A673 (cell line): Measurements from ENCODE around the gene ATG7. TPM values are rescaled to one million over a fixed set of nuclear protein-coding genes. Genes with fewer than 3 reads are reported as not detected.

Source experiments
- BruUV-seq: library from RNA; stranded (reverse); fragments of 400-500 nt; replicated peaks from 2 replicates; lab custom pipeline; 2021; lab: Mats Ljungman, UMichigan
- CTCF ChIA-PET: fragments of 300-600 bp; sonication (Branson Sonifier 250); formaldehyde crosslinking; loops from one replicate; lab custom pipeline; 2022; ENCODE audit warnings: antibody characterized with exemption; lab: Charles Lee
- POLR2A ChIA-PET: fragments of 300-600 bp; sonication (Branson Sonifier 250); formaldehyde crosslinking; loops from one replicate; lab custom pipeline; 2022; ENCODE audit warnings: antibody characterized with exemption; ENCODE audit not compliant: low non-redundant PET; lab: Charles Lee
- DNase-seq: peaks from one replicate; pipeline ENCODE4 v3.0.0-alpha.2; 2015; ENCODE audit warnings: low spot score
- H3K27ac ChIP-seq: fragments of 200-600 bp; sonication (generic); 2 replicates; pipeline ENCODE4 v1.5.1; 2016; ENCODE audit warnings: mixed run types, low read depth, mild to moderate bottlenecking, mixed read lengths, antibody characterized with exemption, low read length; ENCODE audit not compliant: poor library complexity, severe bottlenecking
- H3K27me3 ChIP-seq: fragments of 200-600 bp; sonication (generic); replicated peaks from 2 replicates; pipeline ENCODE4 v1.6.1; 2017; ENCODE audit warnings: mixed run types, low read depth, mild to moderate bottlenecking, mixed read lengths, antibody characterized with exemption, low read length; ENCODE audit not compliant: insufficient read depth, poor library complexity
- H3K36me3 ChIP-seq: fragments of 200-600 bp; sonication (generic); 2 replicates; pipeline ENCODE4 v1.6.1; 2016; ENCODE audit warnings: mixed run types, mild to moderate bottlenecking, mixed read lengths, antibody characterized with exemption, low read length; ENCODE audit not compliant: insufficient read depth, poor library complexity, severe bottlenecking
- H3K4me1 ChIP-seq: fragments of 200-600 bp; sonication (generic); 2 replicates; pipeline ENCODE4 v1.6.1; 2017; ENCODE audit warnings: mixed run types, mild to moderate bottlenecking, mixed read lengths, antibody characterized with exemption, low read length; ENCODE audit not compliant: insufficient read depth, poor library complexity, severe bottlenecking
- H3K4me3 ChIP-seq: fragments of 200-600 bp; sonication (generic); 2 replicates; pipeline ENCODE4 v1.5.1; 2016; ENCODE audit warnings: low read depth, mixed run types, mild to moderate bottlenecking, mixed read lengths, low read length; ENCODE audit not compliant: poor library complexity, severe bottlenecking
- H3K9me3 ChIP-seq: fragments of 200-600 bp; sonication (generic); 2 replicates; pipeline ENCODE4 v1.6.1; 2016; ENCODE audit warnings: mixed run types, low read depth, mild to moderate bottlenecking, mixed read lengths, antibody characterized with exemption, low read length; ENCODE audit not compliant: poor library complexity, severe bottlenecking
- CTCF ChIP-seq: fragments of 300-800, 200-600 bp; sonication (generic); conservative IDR thresholded peaks from 2 replicates; pipeline ENCODE4 v1.5.1; 2017; ENCODE audit warnings: low read depth, mild to moderate bottlenecking, antibody characterized with exemption, low read length, moderate library complexity, mixed read lengths
- EZH2 ChIP-seq: fragments of 200-600 bp; sonication (generic); IDR thresholded peaks from 2 replicates; pipeline ENCODE4 v1.6.1; 2017; ENCODE audit warnings: borderline replicate concordance, low read depth, mild to moderate bottlenecking, mixed read lengths, antibody characterized with exemption, low read length; ENCODE audit not compliant: poor library complexity, severe bottlenecking
- intact Hi-C: fragments of 100-400 bp; cut with micrococcal nuclease; formaldehyde crosslinking; loops from one replicate; pipeline ENCODE4 v1.10.0; 2022; ENCODE audit not compliant: unreplicated experiment
- total RNA-seq: library from RNA; stranded (reverse); gene quantifications from 2 replicates; pipeline ENCODE4 v1.2.3, GENCODE V29; 2021

The ATG7 gene
- total RNA-seq, 1 experiment from 2014 or later, result 30.9 TPM

GRCh38 chr3:11327619-11328018, 55.4 kb downstream of the ATG7 start:
- intact Hi-C loops, result no loop called here
- POLR2A ChIA-PET, result interaction anchor here (0.7 kb wide), 1 partner anchor 85 kb away, joined by 3 read pairs; no protein-coding TSS in a partner anchor
- H3K4me1 ChIP-seq, result peaks cover 18% of the 10 kb centered on the region
- no peaks in the 10 kb centered on the region for H3K9me3 ChIP-seq
- CTCF ChIA-PET, result no interaction called here
- H3K27ac ChIP-seq, result no peak overlapping the region
- BruUV-seq, result no TSS peak
- no peak overlapping the region for H3K4me3 ChIP-seq
- peaks cover 4% of the 10 kb centered on the region for H3K36me3 ChIP-seq
- H3K27me3 ChIP-seq, result no peaks in the 10 kb centered on the region
- DNase-seq, result no peak
- TF ChIP-seq EZH2 (no peak), CTCF (no peak)

DNA sequence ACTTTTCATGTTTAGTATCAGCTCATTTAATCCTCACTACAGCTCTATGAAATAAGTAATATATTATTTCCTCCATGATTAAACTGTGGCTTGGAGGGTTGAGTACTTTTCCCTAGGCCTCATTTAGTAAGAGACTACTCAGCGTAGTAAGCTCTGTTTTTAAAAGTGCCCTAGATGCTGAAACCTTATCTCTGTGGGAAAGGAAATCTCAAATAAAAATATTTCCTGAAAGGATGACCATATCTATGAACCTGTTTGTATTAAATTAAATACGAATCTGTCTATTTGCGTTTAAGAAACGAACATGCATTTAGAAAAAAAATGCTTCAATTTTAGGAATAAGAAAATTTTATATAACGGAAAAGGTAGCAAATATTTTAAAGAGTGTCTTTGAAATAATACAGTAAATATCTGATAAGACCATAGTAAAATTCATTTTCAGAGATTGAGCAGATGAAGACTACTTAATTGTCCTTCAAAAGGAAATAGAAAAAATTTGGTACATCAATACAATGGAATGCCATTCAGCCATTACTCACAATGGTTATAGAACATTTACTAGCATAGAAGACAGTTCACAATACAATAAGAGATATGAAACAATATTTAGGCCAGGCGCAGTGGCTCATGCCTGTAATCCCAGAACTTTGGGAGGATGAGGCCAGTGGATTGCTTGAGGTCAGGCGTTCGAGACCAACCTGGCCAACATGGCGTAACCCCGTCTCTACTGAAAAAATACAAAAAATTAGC, 56.2 kb downstream of the ATG7 start:
- no TSS peak for BruUV-seq
- intact Hi-C loops, result no loop called here
- ChIA-PET CTCF (no interaction called here), POLR2A (no interaction called here)
- H3K27ac ChIP-seq, result no peak overlapping the region
- peaks cover 4% of the 10 kb centered on the region for H3K36me3 ChIP-seq
- no peaks in the 10 kb centered on the region for H3K27me3 ChIP-seq
- no peak overlapping the region for H3K4me3 ChIP-seq
- no peak for DNase-seq
- TF ChIP-seq EZH2, result no peak
- TF ChIP-seq CTCF, result no peak
- H3K9me3 ChIP-seq, result no peaks in the 10 kb centered on the region
- H3K4me1 ChIP-seq, result peaks cover 12% of the 10 kb centered on the region

DNA sequence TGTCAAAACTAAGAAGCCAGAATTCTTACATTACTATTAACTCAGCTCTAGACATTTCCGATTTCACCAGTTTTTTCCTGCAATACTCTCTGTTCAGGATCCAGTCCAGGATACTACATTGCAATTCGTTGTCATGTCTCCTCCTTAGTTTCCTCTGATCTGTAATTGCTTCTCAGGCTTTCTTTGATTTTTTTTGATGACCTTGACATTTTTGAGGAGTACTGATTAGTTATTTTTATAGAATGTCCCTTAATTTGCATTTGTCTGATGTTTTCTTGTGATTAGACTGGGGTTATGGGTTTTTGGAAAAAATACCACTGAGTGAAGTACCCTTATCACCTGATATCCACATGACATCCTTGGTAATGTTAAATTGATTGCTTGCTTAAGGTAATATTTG, 57.6 kb downstream of the ATG7 start:
- CTCF ChIA-PET, result no interaction called here

More for the DNA sequence above, 57.6 kb downstream of the ATG7 start:
- Histone ChIP-seq H3K4me1 (no peaks in the 10 kb centered on the region), H3K36me3 (peaks cover 2% of the 10 kb centered on the region), H3K4me3 (no peak overlapping the region), H3K27me3 (no peaks in the 10 kb centered on the region), H3K9me3 (no peaks in the 10 kb centered on the region), H3K27ac (no peak overlapping the region)
- intact Hi-C loops, result no loop called here
- POLR2A ChIA-PET, result no interaction called here
- no peak for DNase-seq
- TF ChIP-seq CTCF (no peak), EZH2 (no peak)
- BruUV-seq, result no TSS peak
